ENCODE data around the gene LYL1. TPM values are rescaled to one million over a fixed set of nuclear protein-coding genes. Genes with fewer than 3 reads are reported as not detected.

Gene LYL1
- total RNA-seq, 4 donors from 2014 or later = 13.7 to 27.7 (median 21.5) TPM

GRCh38 chr19:13122980-13123957 is 20.6 kb upstream of the LYL1 start:
- no peak for TF ChIP-seq CTCF (IDR thresholded peaks at IDR 0.05; ENCODE audit: low read depth)

GRCh38 chr19:13122275-13122878 is 19.7 kb upstream of the LYL1 start:
- TF ChIP-seq CTCF (IDR thresholded peaks at IDR 0.05; ENCODE audit: low read depth) = no peak

DNA sequence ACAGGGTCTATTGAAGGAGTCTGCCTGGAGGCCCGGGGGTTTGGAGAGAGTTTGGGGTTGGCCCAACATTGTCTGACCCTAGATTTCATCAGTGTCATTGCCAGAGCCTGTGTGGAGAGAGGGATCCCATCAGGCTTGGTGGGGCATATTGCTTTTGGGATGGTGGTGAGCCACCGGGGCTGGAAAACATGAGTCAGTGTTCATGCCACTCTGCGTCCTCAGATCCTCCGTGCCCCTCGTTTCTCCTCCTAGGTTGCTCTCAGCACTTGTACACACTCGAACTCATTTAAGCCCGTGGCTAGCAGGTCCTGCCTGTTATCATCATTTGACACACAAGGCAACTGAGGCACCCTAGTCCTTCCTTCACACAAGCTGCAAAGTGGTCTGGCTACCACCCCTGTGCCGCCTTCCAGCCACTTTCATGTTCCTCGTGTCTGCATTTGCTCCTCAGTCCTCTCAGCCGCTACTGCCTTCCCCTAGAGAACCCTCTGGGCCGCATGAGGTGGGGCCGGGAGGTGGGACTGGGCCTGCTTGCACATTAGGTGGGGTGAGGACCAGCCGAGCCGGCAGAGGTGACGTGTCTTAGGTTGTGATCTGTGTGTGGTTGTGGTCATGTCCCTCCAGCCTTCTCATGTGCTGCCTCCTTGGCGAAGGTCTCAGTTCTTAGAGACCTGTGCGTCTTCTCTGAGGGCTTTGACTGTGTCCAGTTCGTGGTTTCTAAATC is 19.1 kb upstream of the LYL1 start:
- no peak for TF ChIP-seq CTCF (IDR thresholded peaks at IDR 0.05; ENCODE audit: low read depth)

GRCh38 chr19:13120817-13121216 is 18.2 kb upstream of the LYL1 start:
- TF ChIP-seq CTCF (IDR thresholded peaks at IDR 0.05; ENCODE audit: low read depth) = no peak

- no peak for TF ChIP-seq CTCF (IDR thresholded peaks at IDR 0.05; ENCODE audit: low read depth)
Observed at GRCh38 chr19:13120031-13120430, 17.4 kb upstream of the LYL1 start.

DNA sequence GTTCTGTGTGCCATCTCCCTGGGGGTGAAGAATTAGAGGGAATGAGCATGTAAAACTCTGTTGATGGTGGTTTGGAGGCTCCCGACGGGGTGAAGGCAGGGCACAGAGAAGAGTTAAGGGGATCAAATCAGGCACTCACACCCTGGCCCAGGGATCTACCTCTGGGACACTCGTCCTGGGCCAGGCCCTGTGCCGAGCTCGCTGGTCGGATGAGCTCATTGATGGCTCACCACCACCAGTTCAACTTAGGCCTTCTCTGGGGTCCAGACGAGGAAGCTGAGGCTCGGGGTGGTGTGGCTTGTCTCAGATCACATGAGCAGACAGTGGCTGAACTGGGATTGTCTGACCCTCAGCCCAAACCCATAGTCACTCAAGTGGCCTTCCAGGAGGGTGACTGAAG is 17.0 kb upstream of the LYL1 start:
- TF ChIP-seq CTCF (IDR thresholded peaks at IDR 0.05; ENCODE audit: low read depth) = no peak
